ENCODE measurements around the gene CALM3. TPM values are rescaled to one million over a fixed set of nuclear protein-coding genes. Genes with fewer than 3 reads are reported as not detected.

Gene CALM3
- total RNA-seq, 1 donor from 2014 or later = 478 TPM

DNA sequence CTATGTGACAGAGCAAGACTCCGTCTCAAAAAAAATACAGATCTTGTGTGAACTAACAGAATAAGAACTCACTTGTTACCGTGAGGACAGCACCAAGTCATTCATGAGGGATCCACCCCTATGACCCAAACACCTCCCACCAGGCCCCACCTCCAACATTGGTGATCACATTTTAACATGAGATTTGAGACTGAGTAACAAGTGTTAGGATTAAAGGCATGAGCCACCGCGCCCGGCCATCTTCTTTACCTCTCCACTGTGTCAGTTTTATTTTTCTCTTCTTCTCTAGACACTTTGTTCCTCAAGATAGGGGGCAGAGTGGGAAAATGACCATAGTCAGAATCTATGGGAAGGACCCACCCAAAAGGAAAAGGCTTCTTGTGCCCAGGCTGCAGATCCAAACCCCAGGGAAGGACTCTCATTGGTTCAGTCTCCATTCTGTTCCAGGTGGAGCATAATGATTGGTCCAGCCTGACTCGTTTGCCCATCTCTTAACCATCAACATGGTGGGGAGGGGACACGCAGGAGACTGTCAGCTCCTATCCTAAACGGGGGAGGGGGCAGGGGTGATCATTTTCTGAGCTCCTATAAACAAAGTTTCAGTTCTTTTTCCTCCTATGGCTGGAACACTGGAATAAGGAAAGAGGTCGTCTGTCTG is 1.3 kb upstream of the CALM3 start:
- intact Hi-C loops (cut with micrococcal nuclease) = loop anchor here (1.0 to 10.0 kb wide), 9 partner anchors 34 to 915 kb away; partner anchors contain the start of genes DACT3, DHX34, FKRP and FOXA3

DNA sequence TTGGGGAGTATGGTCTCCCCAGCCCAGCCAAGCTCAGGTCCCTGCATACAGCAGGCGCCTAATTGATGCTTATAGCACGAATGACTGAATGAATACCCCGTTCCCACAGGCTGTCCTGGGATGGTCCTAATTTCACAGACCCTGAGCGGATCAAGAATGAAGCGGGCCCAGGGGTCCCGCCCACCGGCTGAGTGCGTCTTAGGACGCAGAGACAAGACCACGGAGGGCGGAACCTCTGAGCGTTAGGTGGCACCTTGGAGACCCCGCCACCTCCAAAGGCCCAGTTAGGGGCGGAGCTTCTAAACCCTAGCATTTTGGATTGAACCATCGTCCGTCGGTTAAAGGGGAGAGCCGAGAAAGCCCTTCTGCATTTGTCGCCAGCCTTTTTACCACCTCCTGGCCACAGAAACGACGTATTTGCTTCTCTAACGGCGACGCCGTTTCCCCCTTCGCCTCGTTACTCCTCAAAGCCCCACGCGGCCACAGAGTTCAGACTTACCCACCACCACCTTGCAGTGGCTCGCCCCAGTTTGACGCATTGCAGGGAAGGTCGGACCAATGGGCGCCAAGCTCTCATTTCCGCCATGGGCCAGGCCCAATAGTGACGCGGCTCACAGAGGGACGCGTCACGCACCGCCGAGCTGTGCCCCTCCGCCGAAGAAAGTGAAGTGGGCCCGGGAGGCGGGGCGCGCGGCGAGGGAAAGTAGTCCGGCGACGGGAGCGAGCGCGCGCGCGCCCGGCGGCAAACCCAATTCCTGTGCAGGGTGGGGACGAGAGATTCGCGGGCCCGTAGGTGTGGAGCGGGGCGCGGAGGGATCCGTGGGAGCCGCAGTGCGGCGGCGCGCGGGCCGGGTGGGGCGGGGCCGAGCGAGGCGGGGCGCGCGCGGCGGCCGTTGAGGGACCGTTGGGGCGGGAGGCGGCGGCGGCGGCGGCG is 479 bp upstream of the CALM3 start:
- intact Hi-C loops (cut with micrococcal nuclease) = loop anchor here (1.0 to 10.0 kb wide), 10 partner anchors 12 to 915 kb away; partner anchors contain the start of genes DACT3, DHX34, FKRP and FOXA3

DNA sequence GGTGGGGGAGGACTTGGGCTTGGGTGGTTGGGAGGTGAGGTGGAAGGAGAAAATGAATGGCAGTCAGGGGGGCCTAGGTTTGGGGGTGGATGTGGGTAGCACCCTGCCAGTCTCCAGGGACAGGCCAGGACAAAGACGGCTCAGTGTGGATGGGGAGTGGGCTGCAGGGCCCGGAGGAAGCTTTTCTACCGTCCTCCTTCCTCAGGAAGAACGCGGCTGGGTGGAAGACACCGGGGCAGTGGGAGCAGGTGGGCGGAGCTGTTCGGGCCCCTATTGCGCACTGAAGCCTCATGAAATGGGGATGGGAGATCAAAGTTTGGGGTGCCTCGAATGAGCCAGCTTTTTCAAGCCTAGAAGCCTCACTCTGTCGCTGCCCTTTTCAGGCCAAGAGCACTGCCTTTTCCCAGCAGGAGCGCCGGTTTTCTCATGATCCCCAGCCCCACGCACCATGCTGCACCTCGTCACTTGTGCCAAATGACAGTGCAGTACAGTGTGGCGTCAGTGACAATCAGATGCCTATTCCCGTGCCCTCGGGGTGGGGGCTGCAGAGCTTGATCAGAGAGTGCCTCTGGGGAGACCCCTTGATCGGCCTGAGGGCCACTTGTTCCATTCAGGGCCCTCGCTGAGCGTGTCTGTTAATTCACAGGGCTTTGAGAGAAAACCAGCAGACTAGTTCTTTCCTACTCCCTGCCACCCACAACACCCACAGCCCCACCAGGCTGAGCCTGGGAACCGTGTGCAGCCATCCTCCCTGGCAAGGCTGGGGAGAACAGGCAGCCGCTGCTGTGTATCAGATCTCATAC is 1.5 kb downstream of the CALM3 start:
- intact Hi-C loops (cut with micrococcal nuclease) = loop anchor here (2.0 to 10.0 kb wide), 2 partner anchors 14 to 738 kb away; partner anchors contain the start of genes FOXA3 and SYMPK

DNA sequence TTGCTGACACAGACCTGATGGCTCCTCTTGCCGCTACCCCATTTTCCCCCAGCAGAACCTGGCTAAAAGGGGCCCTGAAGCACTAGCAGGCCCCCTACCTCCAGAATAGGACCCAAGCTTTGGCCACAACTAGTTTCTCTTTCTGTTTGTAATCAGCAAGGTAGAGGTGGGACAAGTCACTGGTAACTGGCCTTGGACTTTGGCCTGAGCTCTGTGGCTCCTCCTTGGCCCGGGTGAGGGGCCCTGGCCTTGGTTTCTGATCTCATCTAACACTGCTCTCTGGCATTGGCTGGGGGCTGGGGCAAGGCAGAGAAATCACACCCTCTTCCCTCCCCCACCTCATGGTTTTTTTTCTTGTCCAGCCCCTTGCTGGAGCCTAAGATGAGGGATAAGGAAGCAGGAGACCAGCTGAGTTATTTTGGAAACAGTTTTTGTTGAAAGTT is 2.1 kb downstream of the CALM3 start:
- intact Hi-C loops (cut with micrococcal nuclease) = loop anchor here (2.0 to 10.0 kb wide), 2 partner anchors 14 to 738 kb away; partner anchors contain the start of genes FOXA3 and SYMPK

DNA sequence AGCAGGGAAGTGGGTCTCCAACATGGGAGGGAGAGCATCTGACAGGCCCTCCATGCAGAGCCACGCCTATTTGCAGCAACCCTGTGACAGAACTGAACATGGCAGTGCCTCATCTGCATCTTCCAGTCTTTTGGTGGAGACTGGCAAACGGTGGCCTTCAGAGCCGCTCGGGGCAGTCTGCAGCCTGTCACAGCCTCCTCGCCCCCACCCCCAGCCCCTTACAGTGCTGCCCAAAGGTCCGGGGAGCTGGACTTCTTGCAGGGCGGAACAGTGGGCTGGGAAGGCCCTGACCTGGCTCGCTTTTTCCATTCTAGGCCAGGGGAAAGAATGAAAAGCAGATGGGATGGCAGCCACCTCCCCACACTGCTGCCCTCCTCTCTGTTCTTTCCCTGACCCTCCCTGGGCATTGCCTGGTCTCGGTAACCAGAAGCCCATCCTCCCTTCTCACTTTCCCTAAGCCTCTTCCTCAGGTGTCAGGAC is 2.7 kb downstream of the CALM3 start:
- intact Hi-C loops (cut with micrococcal nuclease) = loop anchor here (2.0 to 10.0 kb wide), 2 partner anchors 13 to 739 kb away; partner anchors contain the start of genes FOXA3 and SYMPK

DNA sequence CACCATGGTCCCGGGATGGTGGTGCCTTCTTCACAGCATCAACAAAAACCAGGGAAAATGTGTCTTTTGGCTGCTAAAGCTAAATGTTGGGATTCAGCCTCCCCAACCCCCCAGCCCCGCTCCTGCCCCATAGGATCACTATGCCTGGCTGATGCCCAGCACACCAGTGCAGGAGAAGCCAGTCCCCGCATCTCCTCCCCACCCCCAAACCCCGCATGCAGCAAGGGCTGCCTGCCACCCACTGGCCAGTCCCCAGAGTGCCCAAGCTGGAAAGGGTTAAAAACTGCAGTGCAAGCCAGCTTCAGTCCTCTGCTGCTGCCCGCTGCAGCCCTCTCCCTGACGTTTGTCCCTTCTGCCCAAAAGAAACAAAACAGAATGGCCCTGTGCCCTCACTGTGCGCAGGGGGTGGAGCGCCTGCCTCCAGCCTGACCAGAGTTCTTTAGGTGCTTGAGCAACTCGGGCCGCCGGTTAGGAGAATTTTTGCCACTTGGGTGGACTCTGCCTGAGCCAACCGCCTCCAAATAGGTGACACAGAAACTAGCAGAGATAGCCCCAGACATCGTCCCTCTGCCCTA is 3.7 kb downstream of the CALM3 start:
- intact Hi-C loops (cut with micrococcal nuclease) = loop anchor here (10.0 kb wide), 1 partner anchor 740 kb away; the partner anchor contains the start of genes FOXA3 and SYMPK

DNA sequence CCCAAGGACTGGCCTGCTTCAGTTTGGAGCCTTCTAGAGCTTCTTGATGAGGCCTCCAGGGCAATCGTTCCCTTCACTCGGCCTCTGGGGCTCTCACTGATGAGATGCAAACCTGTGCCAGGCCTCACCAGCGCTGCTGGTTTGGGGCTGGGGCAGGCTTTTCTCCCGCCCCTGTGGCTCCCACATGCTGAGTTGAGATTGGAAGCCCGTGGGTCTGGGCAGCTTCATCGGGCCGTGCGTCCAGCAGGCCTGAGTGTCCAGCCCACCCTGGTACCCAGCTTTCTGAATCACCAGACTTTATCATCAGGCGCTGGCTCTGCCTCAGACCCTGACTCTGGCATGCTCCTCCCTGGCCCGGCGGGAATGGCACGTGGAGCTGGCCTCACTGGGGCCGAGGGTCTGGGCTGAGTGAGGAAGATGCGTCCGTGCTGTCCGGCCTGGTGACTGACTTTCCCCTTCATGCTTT is 4.3 kb downstream of the CALM3 start:
- intact Hi-C loops (cut with micrococcal nuclease) = loop anchor here (10.0 kb wide), 1 partner anchor 741 kb away; the partner anchor contains the start of genes FOXA3 and SYMPK

DNA sequence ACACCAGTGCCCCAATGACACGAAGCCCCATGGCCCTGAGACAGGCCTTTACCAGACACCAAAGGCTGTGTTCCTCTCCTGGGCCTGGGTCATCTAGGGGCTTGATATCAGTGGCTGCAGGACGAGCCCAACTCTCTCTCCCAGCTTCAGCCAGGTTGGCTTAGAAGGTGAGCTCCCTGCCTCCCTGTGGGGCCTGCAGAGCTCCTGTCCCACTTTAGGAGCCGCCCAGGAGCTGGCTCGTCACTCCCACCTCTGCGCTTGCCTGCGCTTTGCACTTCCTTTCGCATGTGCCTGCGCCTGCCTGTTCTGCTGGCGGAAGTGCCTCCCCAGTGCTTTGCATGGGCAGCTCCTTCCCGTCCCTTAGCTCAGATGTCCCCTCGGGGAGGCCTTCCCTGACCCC is 4.9 kb downstream of the CALM3 start:
- intact Hi-C loops (cut with micrococcal nuclease) = loop anchor here (10.0 kb wide), 1 partner anchor 741 kb away; the partner anchor contains the start of genes FOXA3 and SYMPK

DNA sequence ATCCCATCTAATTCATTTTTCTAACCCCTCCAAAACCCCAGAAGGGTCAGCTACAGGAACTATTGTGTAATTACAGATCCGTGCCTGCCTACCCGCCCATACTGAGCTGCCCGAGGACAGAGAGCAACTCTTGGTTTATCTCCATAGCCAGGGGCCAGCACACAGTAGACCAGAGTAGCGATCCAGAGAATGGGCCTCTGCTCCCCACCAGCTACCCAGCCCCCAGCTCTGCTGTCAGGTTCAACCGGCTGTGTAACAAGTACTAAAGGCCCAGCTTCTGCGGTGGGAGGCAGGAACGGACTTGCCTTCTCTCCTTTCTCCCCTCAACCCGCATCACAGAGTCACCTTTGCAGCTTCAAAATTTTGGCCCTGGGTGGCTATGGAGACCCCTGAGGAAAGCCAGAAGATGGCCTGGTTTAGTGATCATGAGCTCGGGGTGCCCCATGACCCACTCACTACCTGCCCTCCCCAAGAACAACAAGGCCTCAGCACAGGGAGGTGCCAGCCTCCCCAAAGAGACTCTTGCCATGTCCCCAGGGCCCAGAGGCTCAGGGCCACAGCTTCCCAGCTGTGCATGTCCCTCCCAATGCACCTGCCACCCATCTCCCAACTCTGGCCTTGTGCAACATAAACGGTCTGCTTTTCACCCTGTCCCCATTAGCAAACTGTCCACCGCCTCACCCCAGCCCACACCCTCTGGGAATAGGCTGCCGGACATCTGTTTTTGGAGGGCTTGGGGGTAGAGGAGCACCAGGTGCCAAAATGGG is 5.7 kb downstream of the CALM3 start:
- intact Hi-C loops (cut with micrococcal nuclease) = loop anchor here (10.0 kb wide), 1 partner anchor 742 kb away; the partner anchor contains the start of genes FOXA3 and SYMPK

DNA sequence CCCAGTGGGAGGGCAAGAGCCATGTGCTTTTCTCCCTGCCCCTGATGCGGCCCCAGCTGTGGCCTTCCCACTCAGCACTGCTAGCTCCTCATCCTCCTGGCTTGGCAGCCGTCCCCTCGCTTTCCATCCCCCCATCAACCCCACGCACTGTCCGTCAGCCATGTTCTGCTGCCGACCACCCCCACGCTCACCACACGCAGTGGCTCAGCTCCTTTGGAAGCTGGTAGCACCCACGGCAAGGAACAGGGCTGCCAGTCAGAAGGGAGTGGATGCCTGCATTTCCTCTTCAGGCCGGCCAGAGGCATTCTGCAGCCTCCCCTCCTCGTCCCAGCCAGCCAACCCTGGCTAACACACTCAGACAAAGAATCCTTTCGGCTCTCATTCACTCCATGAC is 6.3 kb downstream of the CALM3 start:
- intact Hi-C loops (cut with micrococcal nuclease) = loop anchor here (10.0 kb wide), 1 partner anchor 743 kb away; the partner anchor contains the start of genes FOXA3 and SYMPK

DNA sequence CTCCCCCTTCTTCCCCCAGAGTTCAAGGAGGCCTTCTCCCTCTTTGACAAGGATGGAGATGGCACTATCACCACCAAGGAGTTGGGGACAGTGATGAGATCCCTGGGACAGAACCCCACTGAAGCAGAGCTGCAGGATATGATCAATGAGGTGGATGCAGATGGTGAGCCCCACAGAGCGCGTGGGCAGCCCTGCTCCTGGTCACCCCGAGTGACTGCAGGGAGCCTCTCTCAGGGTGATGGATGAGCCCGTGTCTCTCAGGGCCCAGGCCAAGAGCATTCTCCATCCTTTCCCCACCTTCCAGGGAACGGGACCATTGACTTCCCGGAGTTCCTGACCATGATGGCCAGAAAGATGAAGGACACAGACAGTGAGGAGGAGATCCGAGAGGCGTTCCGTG is 7.0 kb downstream of the CALM3 start:
- intact Hi-C loops (cut with micrococcal nuclease) = loop anchor here (10.0 kb wide), 1 partner anchor 743 kb away; the partner anchor contains the start of genes FOXA3 and SYMPK

DNA sequence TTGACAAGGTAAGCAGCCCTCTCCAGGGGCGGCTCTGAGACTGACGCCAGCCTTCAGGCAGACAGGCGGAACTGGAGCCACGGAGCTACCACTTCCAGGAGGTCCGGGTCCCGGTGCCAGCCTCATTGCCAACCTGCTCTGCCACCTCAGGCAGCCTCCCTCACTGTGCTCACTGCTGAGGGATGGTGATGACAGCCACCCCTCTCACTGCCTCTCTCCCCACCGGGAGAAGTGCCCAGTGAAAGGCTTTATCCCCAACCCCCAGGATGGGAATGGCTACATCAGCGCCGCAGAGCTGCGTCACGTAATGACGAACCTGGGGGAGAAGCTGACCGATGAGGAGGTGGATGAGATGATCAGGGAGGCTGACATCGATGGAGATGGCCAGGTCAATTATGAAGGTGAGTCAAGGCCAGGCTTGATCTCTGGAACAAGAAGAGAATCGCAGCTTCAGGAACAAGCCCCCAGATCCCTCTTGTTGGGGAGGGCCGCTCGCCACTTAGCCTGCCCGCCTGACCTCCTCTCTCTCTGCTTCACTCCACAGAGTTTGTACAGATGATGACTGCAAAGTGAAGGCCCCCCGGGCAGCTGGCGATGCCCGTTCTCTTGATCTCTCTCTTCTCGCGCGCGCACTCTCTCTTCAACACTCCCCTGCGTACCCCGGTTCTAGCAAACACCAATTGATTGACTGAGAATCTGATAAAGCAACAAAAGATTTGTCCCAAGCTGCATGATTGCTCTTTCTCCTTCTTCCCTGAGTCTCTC is 7.6 kb downstream of the CALM3 start:
- intact Hi-C loops (cut with micrococcal nuclease) = loop anchor here (10.0 kb wide), 1 partner anchor 744 kb away; the partner anchor contains the start of genes FOXA3 and SYMPK

DNA sequence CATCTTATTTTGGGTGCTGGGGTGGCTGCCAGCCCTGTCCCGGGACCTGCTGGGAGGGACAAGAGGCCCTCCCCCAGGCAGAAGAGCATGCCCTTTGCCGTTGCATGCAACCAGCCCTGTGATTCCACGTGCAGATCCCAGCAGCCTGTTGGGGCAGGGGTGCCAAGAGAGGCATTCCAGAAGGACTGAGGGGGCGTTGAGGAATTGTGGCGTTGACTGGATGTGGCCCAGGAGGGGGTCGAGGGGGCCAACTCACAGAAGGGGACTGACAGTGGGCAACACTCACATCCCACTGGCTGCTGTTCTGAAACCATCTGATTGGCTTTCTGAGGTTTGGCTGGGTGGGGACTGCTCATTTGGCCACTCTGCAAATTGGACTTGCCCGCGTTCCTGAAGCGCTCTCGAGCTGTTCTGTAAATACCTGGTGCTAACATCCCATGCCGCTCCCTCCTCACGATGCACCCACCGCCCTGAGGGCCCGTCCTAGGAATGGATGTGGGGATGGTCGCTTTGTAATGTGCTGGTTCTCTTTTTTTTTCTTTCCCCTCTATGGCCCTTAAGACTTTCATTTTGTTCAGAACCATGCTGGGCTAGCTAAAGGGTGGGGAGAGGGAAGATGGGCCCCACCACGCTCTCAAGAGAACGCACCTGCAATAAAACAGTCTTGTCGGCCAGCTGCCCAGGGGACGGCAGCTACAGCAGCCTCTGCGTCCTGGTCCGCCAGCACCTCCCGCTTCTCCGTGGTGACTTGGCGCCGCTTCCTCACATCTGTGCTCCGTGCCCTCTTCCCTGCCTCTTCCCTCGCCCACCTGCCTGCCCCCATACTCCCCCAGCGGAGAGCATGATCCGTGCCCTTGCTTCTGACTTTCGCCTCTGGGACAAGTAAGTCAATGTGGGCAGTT is 8.6 kb downstream of the CALM3 start:
- intact Hi-C loops (cut with micrococcal nuclease) = loop anchor here (10.0 kb wide), 1 partner anchor 745 kb away; the partner anchor contains the start of genes FOXA3 and SYMPK

DNA sequence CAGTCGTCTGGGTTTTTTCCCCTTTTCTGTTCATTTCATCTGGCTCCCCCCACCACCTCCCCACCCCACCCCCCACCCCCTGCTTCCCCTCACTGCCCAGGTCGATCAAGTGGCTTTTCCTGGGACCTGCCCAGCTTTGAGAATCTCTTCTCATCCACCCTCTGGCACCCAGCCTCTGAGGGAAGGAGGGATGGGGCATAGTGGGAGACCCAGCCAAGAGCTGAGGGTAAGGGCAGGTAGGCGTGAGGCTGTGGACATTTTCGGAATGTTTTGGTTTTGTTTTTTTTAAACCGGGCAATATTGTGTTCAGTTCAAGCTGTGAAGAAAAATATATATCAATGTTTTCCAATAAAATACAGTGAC is 9.3 kb downstream of the CALM3 start:
- intact Hi-C loops (cut with micrococcal nuclease) = no loop called here

DNA sequence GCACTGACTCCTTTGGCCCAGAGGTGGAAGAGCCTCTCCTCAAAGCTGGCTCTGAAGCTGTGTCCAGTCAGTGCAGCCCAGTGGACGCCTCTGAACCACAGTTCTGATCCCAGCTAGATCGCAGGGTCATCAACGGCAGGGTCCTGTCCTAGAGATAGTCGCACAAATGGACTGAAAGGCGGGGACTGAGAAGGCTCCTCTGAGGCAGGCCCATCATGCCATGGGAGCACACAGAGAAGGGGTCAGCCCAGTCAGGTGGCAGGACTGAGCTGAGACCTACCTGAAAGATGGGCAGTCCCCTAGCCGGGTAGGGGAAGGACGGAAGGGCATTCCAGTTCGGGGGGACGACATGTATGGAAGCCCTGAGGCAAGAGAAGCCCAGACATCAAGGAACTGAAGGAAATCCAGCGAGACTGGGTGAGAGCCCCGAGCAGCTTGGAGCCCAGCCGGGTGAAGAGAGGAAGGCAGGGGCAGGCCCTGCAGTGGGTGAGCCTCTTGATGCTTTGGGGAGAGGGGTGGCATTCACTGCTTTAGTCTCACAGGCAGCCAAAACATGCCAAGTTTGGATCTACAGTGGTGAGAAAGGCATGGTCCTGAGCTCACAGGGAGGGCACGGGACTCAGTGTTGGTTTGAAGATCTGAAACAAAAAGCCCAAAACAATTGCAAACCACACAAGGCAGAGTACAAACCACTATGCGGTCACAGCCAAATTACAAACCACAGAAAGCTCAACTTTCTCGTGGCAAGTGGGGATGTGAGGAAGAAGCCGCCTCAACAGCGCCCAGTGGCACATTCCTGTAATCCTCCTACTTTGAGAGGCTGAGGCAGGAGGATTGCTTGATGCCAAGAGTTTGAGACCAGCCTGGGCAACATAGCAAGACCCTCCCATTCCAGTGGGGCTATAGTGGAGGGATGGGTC is 10.0 kb downstream of the CALM3 start:
- intact Hi-C loops (cut with micrococcal nuclease) = loop anchor here (1.0 kb wide), 1 partner anchor 9 kb away; no protein-coding TSS in a partner anchor

DNA sequence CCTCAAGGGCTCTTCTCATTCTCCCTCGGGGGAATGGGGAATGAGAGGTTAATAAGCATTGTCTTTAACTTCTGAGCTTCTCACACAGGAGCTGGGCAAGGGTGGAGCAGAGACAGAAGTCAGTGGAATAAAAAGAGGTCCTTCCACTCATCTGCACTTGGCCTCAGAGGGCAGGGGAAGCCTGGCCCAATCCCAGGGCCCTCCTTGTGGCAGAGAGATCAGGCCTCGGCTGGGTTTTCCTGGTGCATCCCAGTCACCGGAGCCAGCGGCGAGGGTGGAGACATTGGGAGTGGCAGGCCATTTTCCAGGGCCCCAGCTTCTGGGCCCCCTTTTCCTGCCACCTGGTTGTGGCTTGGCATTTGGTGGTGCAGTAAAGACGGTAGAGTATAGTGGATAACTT is 10.6 kb downstream of the CALM3 start:
- intact Hi-C loops (cut with micrococcal nuclease) = loop anchor here (1.0 kb wide), 2 partner anchors 9 to 10 kb away; partner anchors contain the start of gene CALM3

Data from T-helper 1 cell treated with Interleukin-12 subunit alpha and Interleukin-12 subunit beta and Interleukin-4 antibody, amounts not matched to agents 30 ng/mL and 1 ng/mL, for 36 hours (primary cell).